Ishikawa (cell line): ENCODE results near the gene BPHL.

Experiments
- CEBPB ChIP-seq: IDR thresholded peaks from 2 replicates; pipeline ENCODE4 v1.6.1; 2012
- CREB1 ChIP-seq: IDR thresholded peaks from 2 replicates; pipeline ENCODE4 v1.6.1; 2012; ENCODE audit warnings: low read depth
- EP300 ChIP-seq: IDR thresholded peaks from 2 replicates; pipeline ENCODE4 v1.6.1; 2012; ENCODE audit warnings: borderline replicate concordance
- FOXM1 ChIP-seq: IDR thresholded peaks from 2 replicates; pipeline ENCODE4 v1.6.1; 2012; ENCODE audit warnings: low read depth, borderline replicate concordance
- NFIC ChIP-seq: IDR thresholded peaks from 2 replicates; pipeline ENCODE4 v1.6.1; 2012
- RAD21 ChIP-seq: IDR thresholded peaks from 2 replicates; pipeline ENCODE4 v1.6.1; 2012; ENCODE audit warnings: low read depth
- TAF1 ChIP-seq: IDR thresholded peaks from 2 replicates; pipeline ENCODE4 v1.6.1; 2012; ENCODE audit warnings: low read depth, mild to moderate bottlenecking
- TCF12 ChIP-seq: IDR thresholded peaks from 2 replicates; pipeline ENCODE4 v1.6.1; 2012; ENCODE audit warnings: low read depth
- TEAD4 ChIP-seq: IDR thresholded peaks from 2 replicates; pipeline ENCODE4 v1.6.1; 2012
- YY1 ChIP-seq: IDR thresholded peaks from 2 replicates; pipeline ENCODE4 v1.6.1; 2012; ENCODE audit warnings: low read depth
- TF ChIP-seq, protein P1 (sequence below): IDR thresholded peaks from 2 replicates; pipeline ENCODE4 v1.6.1; 2012
- TF ChIP-seq, protein P2 (sequence below): IDR thresholded peaks from 2 replicates; pipeline ENCODE4 v1.6.1; 2012; ENCODE audit warnings: low read depth, mild to moderate bottlenecking

DNA sequence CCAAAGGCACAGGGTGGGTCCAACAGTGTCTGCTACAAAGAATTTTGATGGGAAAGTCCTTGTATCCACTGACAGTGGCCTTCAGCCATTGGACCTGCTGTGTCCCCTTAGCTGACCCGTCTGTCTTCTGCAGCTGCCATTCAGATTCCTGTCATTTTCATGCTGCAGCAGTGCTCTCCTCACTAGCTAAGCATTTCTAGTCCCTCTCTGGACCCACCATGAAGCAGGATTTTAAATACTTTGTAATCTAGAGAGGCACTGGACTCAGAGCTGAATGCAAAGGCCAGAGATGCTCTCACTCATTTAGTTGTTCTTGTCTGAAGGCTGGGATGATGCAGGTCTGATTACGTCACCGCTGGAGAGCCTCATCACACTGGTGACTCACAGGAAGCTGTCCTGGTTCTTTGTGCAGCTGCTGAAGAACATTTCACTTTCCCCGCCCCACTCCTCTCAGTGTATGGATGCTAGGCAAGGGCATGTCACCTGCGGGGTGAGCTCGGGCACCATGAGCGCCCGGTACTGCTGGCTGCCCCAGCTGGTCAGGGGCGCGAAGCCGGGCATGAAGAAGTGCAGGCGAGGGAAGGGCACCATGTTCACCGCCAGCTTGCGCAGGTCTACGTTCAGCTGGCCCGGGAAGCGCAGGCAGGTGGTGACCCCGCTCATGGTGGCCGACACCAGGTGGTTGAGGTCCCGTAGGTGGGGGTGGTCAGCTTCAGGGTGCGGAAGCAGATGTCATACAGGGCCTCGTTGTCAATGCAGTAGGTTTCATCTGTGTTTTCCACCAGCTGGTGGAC lies 58.2 kb downstream of the BPHL start:
- TF ChIP-seq CREB1: no peak
- TF ChIP-seq, protein P1, sequence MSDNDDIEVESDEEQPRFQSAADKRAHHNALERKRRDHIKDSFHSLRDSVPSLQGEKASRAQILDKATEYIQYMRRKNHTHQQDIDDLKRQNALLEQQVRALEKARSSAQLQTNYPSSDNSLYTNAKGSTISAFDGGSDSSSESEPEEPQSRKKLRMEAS: no peak
- TF ChIP-seq, protein P2, sequence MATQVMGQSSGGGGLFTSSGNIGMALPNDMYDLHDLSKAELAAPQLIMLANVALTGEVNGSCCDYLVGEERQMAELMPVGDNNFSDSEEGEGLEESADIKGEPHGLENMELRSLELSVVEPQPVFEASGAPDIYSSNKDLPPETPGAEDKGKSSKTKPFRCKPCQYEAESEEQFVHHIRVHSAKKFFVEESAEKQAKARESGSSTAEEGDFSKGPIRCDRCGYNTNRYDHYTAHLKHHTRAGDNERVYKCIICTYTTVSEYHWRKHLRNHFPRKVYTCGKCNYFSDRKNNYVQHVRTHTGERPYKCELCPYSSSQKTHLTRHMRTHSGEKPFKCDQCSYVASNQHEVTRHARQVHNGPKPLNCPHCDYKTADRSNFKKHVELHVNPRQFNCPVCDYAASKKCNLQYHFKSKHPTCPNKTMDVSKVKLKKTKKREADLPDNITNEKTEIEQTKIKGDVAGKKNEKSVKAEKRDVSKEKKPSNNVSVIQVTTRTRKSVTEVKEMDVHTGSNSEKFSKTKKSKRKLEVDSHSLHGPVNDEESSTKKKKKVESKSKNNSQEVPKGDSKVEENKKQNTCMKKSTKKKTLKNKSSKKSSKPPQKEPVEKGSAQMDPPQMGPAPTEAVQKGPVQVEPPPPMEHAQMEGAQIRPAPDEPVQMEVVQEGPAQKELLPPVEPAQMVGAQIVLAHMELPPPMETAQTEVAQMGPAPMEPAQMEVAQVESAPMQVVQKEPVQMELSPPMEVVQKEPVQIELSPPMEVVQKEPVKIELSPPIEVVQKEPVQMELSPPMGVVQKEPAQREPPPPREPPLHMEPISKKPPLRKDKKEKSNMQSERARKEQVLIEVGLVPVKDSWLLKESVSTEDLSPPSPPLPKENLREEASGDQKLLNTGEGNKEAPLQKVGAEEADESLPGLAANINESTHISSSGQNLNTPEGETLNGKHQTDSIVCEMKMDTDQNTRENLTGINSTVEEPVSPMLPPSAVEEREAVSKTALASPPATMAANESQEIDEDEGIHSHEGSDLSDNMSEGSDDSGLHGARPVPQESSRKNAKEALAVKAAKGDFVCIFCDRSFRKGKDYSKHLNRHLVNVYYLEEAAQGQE: no peak
- TF ChIP-seq EP300: no peak
- no peak for TF ChIP-seq YY1
- TF ChIP-seq TCF12: no peak
- TF ChIP-seq CEBPB: peak; percentile 39; the same call in 1 of the 2 replicates
- no peak for TF ChIP-seq TAF1
- TF ChIP-seq RAD21: no peak
- TF ChIP-seq FOXM1: no peak
- TF ChIP-seq TEAD4: no peak
- no peak for TF ChIP-seq NFIC
